Measurements from ENCODE around the gene SSRP1. TPM values are rescaled to one million over a fixed set of nuclear protein-coding genes. Genes with fewer than 3 reads are reported as not detected.
"Not testable (repeated sequence)": the region's sequence is repeated elsewhere in the genome, so short reads cannot be mapped to it uniquely, and the experiment has no call there.

Gene SSRP1
- 100 to 1,000 TPM; 169 to 189 (median 183) TPM for polyA plus RNA-seq (ENCODE audit: insufficient read length in 4 of 4)

- DNase-seq (ENCODE audit: low read depth in 4 of 4, low spot score in 2 of 4), result peak in 1 of 4 donors; percentile 75
Observed at GRCh38 chr11:57335343-57336110, at the start of gene SSRP1. Gene SSRP1, minus strand, starts transcription at chr11:57335892. Its CDS starts 771 bp downstream, at chr11:57335121.

- DNase-seq (ENCODE audit: low read depth in 4 of 4, low spot score in 2 of 4), result no peak
Observed at GRCh38 chr11:57380975-57381374, 45.3 kb upstream of the SSRP1 start, which contains the start of gene PRG3. Gene PRG3, minus strand, starts transcription at chr11:57381150. Its CDS starts 442 bp downstream, at chr11:57380708.

- DNase-seq (ENCODE audit: low read depth in 4 of 4, low spot score in 2 of 4), result peak; percentile 13 to 30 (median 29)
Observed at GRCh38 chr11:57379732-57380131, 44.0 kb upstream of the SSRP1 start.

GRCh38 chr11:57378186-57378585 is 42.5 kb upstream of the SSRP1 start:
- DNase-seq (ENCODE audit: low read depth in 4 of 4, low spot score in 2 of 4), result no peak

GRCh38 chr11:57377107-57377506 is 41.4 kb upstream of the SSRP1 start:
- no peak for DNase-seq (ENCODE audit: low read depth in 4 of 4, low spot score in 2 of 4)

- DNase-seq (ENCODE audit: low read depth in 4 of 4, low spot score in 2 of 4), result no peak
Observed at GRCh38 chr11:57376095-57377090, 40.7 kb upstream of the SSRP1 start.

GRCh38 chr11:57375490-57375889 is 39.8 kb upstream of the SSRP1 start:
- no peak for DNase-seq (ENCODE audit: low read depth in 4 of 4, low spot score in 2 of 4)

- no peak for DNase-seq (ENCODE audit: low read depth in 4 of 4, low spot score in 2 of 4)
Observed at GRCh38 chr11:57374966-57375365, 39.3 kb upstream of the SSRP1 start.

GRCh38 chr11:57373146-57373545 is 37.5 kb upstream of the SSRP1 start:
- no peak for DNase-seq (ENCODE audit: low read depth in 4 of 4, low spot score in 2 of 4)

GRCh38 chr11:57370941-57371340 is 35.2 kb upstream of the SSRP1 start:
- no peak for DNase-seq (ENCODE audit: low read depth in 4 of 4, low spot score in 2 of 4)

GRCh38 chr11:57370251-57370650 is 34.6 kb upstream of the SSRP1 start:
- DNase-seq (ENCODE audit: low read depth in 4 of 4, low spot score in 2 of 4), result no peak

GRCh38 chr11:57368845-57369232 is 33.1 kb upstream of the SSRP1 start:
- no peak for DNase-seq (ENCODE audit: low read depth in 4 of 4, low spot score in 2 of 4)

GRCh38 chr11:57368106-57368844 is 32.6 kb upstream of the SSRP1 start:
- DNase-seq (ENCODE audit: low read depth in 4 of 4, low spot score in 2 of 4), result no peak

- no peak for DNase-seq (ENCODE audit: low read depth in 4 of 4, low spot score in 2 of 4)
Observed at GRCh38 chr11:57364851-57365660, 29.4 kb upstream of the SSRP1 start.

- no peak for DNase-seq (ENCODE audit: low read depth in 4 of 4, low spot score in 2 of 4)
Observed at GRCh38 chr11:57363131-57364080, 27.7 kb upstream of the SSRP1 start.

- DNase-seq (ENCODE audit: low read depth in 4 of 4, low spot score in 2 of 4), result no peak
Observed at GRCh38 chr11:57361926-57362325, 26.2 kb upstream of the SSRP1 start.

GRCh38 chr11:57361420-57361819 is 25.7 kb upstream of the SSRP1 start:
- not testable (repeated sequence) for DNase-seq (ENCODE audit: low read depth in 4 of 4, low spot score in 2 of 4)

GRCh38 chr11:57360991-57361390 is 25.3 kb upstream of the SSRP1 start:
- no peak for DNase-seq (ENCODE audit: low read depth in 4 of 4, low spot score in 2 of 4)
